Stimulated activated CD4-positive, alpha-beta T cell treated with anti-CD3 and anti-CD28 coated beads, Interleukin-1b, Interleukin-23, amount 100 ng/mL, for 1 hour (primary cell): ENCODE measurements around the gene ZIC2.

ENCODE experiments used
- DNase-seq, 2 donors: peaks; one replicate each; pipeline ENCODE4 v3.0.0-alpha.2; 2020; ENCODE audit warnings: low read depth in 2 of 2

ZIC2 gene

GRCh38 chr13:99974296-99974938 lies 7.2 kb upstream of the ZIC2 start:
- DNase-seq, result no peak

- DNase-seq, result no peak
Measured at GRCh38 chr13:99974939-99975561, 6.5 kb upstream of the ZIC2 start.

GRCh38 chr13:99975626-99976025 lies 6.0 kb upstream of the ZIC2 start:
- no peak for DNase-seq

- no peak for DNase-seq
Measured at GRCh38 chr13:99976575-99976974, 5.0 kb upstream of the ZIC2 start.

GRCh38 chr13:99977334-99977911 lies 4.2 kb upstream of the ZIC2 start:
- no peak for DNase-seq

GRCh38 chr13:99977912-99978798 lies 3.4 kb upstream of the ZIC2 start:
- DNase-seq, result no peak

GRCh38 chr13:99978799-99979452 lies 2.7 kb upstream of the ZIC2 start:
- DNase-seq, result no peak

- no peak for DNase-seq
Measured at GRCh38 chr13:99979453-99980200, 2.0 kb upstream of the ZIC2 start.

GRCh38 chr13:99980201-99980823 lies 1.3 kb upstream of the ZIC2 start:
- DNase-seq, result no peak

GRCh38 chr13:99980824-99981734 lies 505 bp upstream of the ZIC2 start:
- no peak for DNase-seq

- no peak for DNase-seq
Measured at GRCh38 chr13:99982036-99982730, 599 bp downstream of the ZIC2 start.

GRCh38 chr13:99982731-99983498 lies 1.3 kb downstream of the ZIC2 start:
- no peak for DNase-seq

- no peak for DNase-seq
Measured at GRCh38 chr13:99983499-99984401, 2.2 kb downstream of the ZIC2 start.

- DNase-seq, result no peak
Measured at GRCh38 chr13:99984461-99985240, 3.1 kb downstream of the ZIC2 start.

- DNase-seq, result no peak
Measured at GRCh38 chr13:99985241-99985874, 3.8 kb downstream of the ZIC2 start.
